ENCODE results near the gene SRGN. TPM values are rescaled to one million over a fixed set of nuclear protein-coding genes. Genes with fewer than 3 reads are reported as not detected.

The SRGN gene
- total and polyA plus RNA-seq, 4 experiments from 2014 or later, result 122 to 298 (median 150) TPM

DNA sequence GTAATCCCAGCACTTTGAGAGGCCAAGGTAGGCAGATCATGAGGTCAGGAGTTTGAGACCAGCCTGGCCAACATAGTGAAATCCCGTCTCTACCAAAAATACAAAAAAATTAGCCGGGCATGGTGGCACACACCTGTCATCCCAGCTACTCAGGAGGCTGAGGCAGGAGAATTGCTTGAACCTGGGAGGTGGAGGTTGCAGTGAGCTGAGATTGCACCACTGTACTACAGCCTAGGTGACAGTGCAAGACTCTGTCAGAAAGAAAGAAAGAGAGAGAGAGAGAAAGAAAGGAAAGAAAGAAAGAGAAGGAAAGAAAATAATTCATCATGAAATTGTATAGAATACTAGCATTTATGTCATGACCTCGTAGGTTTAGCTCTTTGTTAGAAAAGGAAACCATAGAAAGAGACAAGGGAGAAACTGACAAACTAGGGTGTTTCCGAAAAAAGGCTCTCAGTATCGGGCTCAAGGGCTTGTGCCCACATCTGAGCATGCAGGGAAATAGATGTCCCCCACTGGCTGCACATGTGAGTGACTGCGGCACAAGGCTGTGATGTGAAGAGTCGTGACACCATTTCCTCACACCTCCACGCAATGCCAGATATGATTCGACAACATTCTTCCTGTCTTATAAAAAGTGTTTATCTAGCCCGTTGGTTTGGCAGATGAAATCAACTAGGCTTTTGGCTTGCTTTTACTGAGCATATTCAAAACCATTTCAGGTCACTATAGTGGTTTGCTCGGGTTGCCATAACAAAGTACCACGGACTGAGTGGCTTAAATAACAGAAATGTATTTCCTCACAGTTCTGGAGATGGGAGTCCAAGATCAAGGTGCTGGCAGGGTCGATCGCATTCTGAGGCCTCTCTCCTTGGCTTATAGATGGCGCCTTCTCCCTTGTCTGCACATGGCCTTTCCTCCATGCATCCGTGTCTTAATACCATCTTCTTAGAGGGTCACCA, 2.0 kb downstream of the SRGN start:
- Histone ChIP-seq H3K4me3 (ENCODE audit: low read length in 2 of 2) (peak overlapping the region; percentile 33 to 89), H3K27me3 (ENCODE audit: insufficient read depth, low read length) (no peaks in the 10 kb centered on the region), H3K9me3 (ENCODE audit: control insufficient read depth in 1 of 2, low read length in 2 of 2) (no peaks in the 10 kb centered on the region), H3K4me1 (ENCODE audit: insufficient read depth, low read length) (peaks cover 62% of the 10 kb centered on the region), H3K27ac (ENCODE audit: low read depth, low read length) (peak overlapping the region; percentile 100), H3K36me3 (ENCODE audit: insufficient read depth, low read length) (no peaks in the 10 kb centered on the region)
- peaks cover 44 to 84% (median 58%) of the 10 kb centered on the region in 4 donors for H3K4me1 Mint-ChIP-seq
- H3K9me3 Mint-ChIP-seq, result peaks cover 0 to 2% (median 0%) of the 10 kb centered on the region in 8 donors
- intact Hi-C loops (cut with micrococcal nuclease), result loop anchor here (1.0 to 5.0 kb wide), 4 partner anchors 29 to 758 kb away; partner anchors contain the start of genes CCAR1, HNRNPH3 and PBLD
- POLR2A ChIA-PET (ENCODE audit: partially characterized antibody), result interaction anchor here (0.6 to 6.5 kb wide), 15 partner anchors 10 to 164 kb away, joined by 3 to 110 read pairs (median 4); partner anchors contain the start of gene DDX21
- peaks cover 0 to 1% of the 10 kb centered on the region in 2 donors for H3K27me3 Mint-ChIP-seq
- peak overlapping the region; percentile 86 to 96 (median 92) for H3K4me3 Mint-ChIP-seq
- peaks cover 0 to 36% of the 10 kb centered on the region in 2 donors for H3K36me3 Mint-ChIP-seq
- H3K27ac Mint-ChIP-seq, result peak overlapping the region; percentile 94 to 99 (median 98)
- CTCF ChIA-PET (ENCODE audit: partially characterized antibody), result interaction anchor here (0.8 to 7.6 kb wide), 5 partner anchors 11 to 132 kb away, joined by 3 to 228 read pairs (median 4); partner anchors contain the start of gene DDX21
- peak; percentile 83 to 96 (median 91) for DNase-seq

DNA sequence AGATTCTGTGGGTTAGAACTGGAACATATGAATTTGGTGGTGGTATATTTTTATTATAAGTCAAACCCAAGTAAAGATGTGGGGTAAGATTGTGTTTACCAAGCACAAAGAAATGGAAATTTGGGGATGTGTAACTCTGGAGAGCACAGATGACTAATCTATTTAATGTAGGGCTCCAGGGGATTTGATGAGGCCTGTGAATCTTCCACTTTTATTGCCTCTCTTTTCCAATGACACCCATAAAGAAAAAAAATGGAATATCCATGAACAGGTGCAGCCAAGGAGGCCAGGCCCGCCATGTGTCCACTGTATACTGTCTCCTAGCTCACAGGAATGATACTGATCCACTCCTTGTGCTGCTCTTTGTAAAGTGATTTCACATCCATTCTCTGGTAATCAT, 2.8 kb downstream of the SRGN start:
- no peaks in the 10 kb centered on the region for H3K27me3 ChIP-seq (ENCODE audit: insufficient read depth, low read length)
- peak overlapping the region; percentile 94 to 99 (median 98) for H3K27ac Mint-ChIP-seq
- peaks cover 0 to 38% of the 10 kb centered on the region in 2 donors for H3K36me3 Mint-ChIP-seq
- intact Hi-C loops (cut with micrococcal nuclease), result loop anchor here (1.0 kb wide), 1 partner anchor 45 kb away; no protein-coding TSS in a partner anchor
- no peak for DNase-seq
- H3K9me3 Mint-ChIP-seq, result peaks cover 0 to 2% (median 0%) of the 10 kb centered on the region in 8 donors
- no peaks in the 10 kb centered on the region for H3K9me3 ChIP-seq (ENCODE audit: control insufficient read depth in 1 of 2, low read length in 2 of 2)
- H3K4me1 ChIP-seq (ENCODE audit: insufficient read depth, low read length), result peaks cover 62% of the 10 kb centered on the region
- H3K4me3 Mint-ChIP-seq, result peak overlapping the region; percentile 86 to 96 (median 92)
- CTCF ChIA-PET (ENCODE audit: partially characterized antibody), result interaction anchor here (0.8 to 7.6 kb wide), 6 partner anchors 28 to 133 kb away, joined by 3 to 228 read pairs (median 4); partner anchors contain the start of genes DDX21 and VPS26A
- H3K4me1 Mint-ChIP-seq, result peaks cover 44 to 83% (median 57%) of the 10 kb centered on the region in 4 donors
- peak overlapping the region; percentile 26 to 89 for H3K4me3 ChIP-seq (ENCODE audit: low read length in 2 of 2)
- peaks cover 0 to 1% of the 10 kb centered on the region in 2 donors for H3K27me3 Mint-ChIP-seq
- peak overlapping the region; percentile 100 for H3K27ac ChIP-seq (ENCODE audit: low read depth, low read length)
- H3K36me3 ChIP-seq (ENCODE audit: insufficient read depth, low read length), result no peaks in the 10 kb centered on the region
- POLR2A ChIA-PET (ENCODE audit: partially characterized antibody), result interaction anchor here (0.9 to 6.5 kb wide), 7 partner anchors 10 to 135 kb away, joined by 3 to 110 read pairs (median 10); partner anchors contain the start of gene DDX21

DNA sequence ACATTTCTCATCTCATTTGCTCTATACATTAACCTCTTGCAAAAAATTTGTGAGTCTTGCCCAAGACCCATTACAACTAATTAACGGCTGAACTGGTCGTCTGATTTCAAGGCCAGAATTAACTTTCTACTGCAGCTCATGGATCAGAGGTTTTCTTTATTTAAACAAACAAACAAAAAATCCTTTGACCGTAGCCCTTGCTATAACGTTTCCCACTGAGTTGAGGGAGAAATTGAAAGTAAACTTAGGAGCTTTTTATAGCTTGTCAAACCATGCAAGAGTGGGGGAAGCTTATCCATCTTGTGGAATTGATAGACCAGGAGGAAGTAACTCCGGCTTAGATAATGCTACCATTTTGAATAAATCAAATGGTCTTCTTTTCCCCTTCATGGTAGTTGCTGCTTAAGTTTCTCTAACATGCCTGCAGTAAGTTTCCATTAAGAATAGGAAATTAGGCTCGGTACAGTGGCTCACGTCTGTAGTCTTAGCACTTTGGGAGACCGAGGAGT, 3.3 kb downstream of the SRGN start:
- Mint-ChIP-seq H3K9me3 (peaks cover 0 to under 1% (median 0%) of the 10 kb centered on the region in 8 donors), H3K4me1 (peaks cover 39 to 78% (median 53%) of the 10 kb centered on the region in 4 donors), H3K27me3 (peaks cover 0 to 1% of the 10 kb centered on the region in 2 donors), H3K4me3 (peak overlapping the region; percentile 86 to 96 (median 92)), H3K27ac (peak overlapping the region; percentile 94 to 99 (median 98)), H3K36me3 (peaks cover 0 to 42% of the 10 kb centered on the region in 2 donors)
- peak overlapping the region; percentile 100 for H3K27ac ChIP-seq (ENCODE audit: low read depth, low read length)
- CTCF ChIA-PET (ENCODE audit: partially characterized antibody), result interaction anchor here (0.8 to 7.6 kb wide), 9 partner anchors 26 to 134 kb away, joined by 3 to 228 read pairs (median 11); partner anchors contain the start of genes DDX21 and VPS26A
- POLR2A ChIA-PET (ENCODE audit: partially characterized antibody), result interaction anchor here (0.9 to 6.5 kb wide), 7 partner anchors 29 to 135 kb away, joined by 3 to 110 read pairs (median 10); partner anchors contain the start of gene DDX21
- intact Hi-C loops (cut with micrococcal nuclease), result no loop called here
- H3K27me3 ChIP-seq (ENCODE audit: insufficient read depth, low read length), result no peaks in the 10 kb centered on the region
- no peaks in the 10 kb centered on the region for H3K36me3 ChIP-seq (ENCODE audit: insufficient read depth, low read length)
- H3K9me3 ChIP-seq (ENCODE audit: control insufficient read depth in 1 of 2, low read length in 2 of 2), result no peaks in the 10 kb centered on the region
- DNase-seq, result no peak
- H3K4me3 ChIP-seq (ENCODE audit: low read length in 2 of 2), result peak overlapping the region; percentile 26 to 89
- H3K4me1 ChIP-seq (ENCODE audit: insufficient read depth, low read length), result peaks cover 60% of the 10 kb centered on the region

DNA sequence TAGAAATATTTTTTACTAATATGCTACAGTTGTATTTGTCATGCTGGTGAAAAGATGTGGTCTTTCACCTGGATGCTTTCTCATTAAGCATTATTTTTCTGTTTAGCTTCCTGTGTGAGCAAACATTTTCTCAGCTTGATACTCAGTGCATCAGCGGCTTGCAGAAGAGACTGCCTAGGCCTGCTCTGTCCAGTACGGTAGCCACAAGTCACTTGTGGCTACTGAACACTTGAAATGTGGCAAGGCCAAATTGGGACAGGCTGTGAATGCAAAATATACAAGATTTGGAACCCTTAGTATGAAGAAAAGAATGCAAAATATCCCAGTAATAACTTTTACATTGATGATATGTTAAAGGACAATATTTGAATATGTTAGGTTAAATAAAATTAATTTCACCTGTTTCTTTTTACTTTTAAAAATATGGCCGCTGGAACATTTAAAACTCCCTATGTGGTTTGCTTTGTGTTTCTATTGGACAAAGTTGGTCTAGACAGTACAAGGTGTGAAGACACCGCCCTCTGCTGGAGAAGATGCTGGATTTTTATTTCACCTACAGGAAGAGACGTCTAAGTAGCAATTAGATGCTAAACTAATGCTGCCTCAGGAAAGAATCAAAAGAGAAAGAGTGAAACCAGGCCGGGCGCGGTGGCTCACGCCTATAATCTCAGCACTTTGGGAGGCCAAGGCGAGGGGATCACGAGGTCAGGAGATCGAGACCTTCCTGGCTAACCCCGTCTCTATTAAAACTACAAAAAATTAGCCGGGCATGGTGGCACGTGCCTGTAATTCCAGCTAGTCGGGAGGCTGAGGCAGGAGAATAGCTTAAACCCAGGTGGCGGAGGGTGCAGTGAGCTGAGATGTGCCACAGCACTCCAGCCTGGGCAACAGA, 5.3 kb downstream of the SRGN start:
- Mint-ChIP-seq H3K27me3 (peaks cover 0 to 1% of the 10 kb centered on the region in 2 donors), H3K27ac (peak overlapping the region; percentile 87 to 98 (median 93)), H3K4me3 (peak overlapping the region; percentile 18 to 76 (median 52)), H3K9me3 (no peaks in the 10 kb centered on the region), H3K4me1 (peaks cover 38 to 69% (median 51%) of the 10 kb centered on the region in 4 donors), H3K36me3 (peaks cover 6 to 48% of the 10 kb centered on the region in 2 donors)
- Histone ChIP-seq H3K4me1 (ENCODE audit: insufficient read depth, low read length) (peaks cover 56% of the 10 kb centered on the region), H3K9me3 (ENCODE audit: control insufficient read depth in 1 of 2, low read length in 2 of 2) (no peaks in the 10 kb centered on the region), H3K4me3 (ENCODE audit: low read length in 2 of 2) (no peak overlapping the region), H3K27ac (ENCODE audit: low read depth, low read length) (peak overlapping the region; percentile 64), H3K27me3 (ENCODE audit: insufficient read depth, low read length) (no peaks in the 10 kb centered on the region), H3K36me3 (ENCODE audit: insufficient read depth, low read length) (peaks cover 4% of the 10 kb centered on the region)
- intact Hi-C loops (cut with micrococcal nuclease), result loop anchor here (1.0 to 2.0 kb wide), 6 partner anchors 30 to 414 kb away; partner anchors contain the start of gene KIFBP
- DNase-seq, result peak; percentile 87 to 92 (median 88)
- POLR2A ChIA-PET (ENCODE audit: partially characterized antibody), result interaction anchor here (0.8 to 6.5 kb wide), 7 partner anchors 23 to 137 kb away, joined by 4 to 110 read pairs (median 4); partner anchors contain the start of gene DDX21
- CTCF ChIA-PET (ENCODE audit: partially characterized antibody), result interaction anchor here (0.6 to 7.6 kb wide), 48 partner anchors 11 to 584 kb away, joined by 3 to 228 read pairs (median 4); partner anchors contain the start of genes DDX21 and KIFBP

DNA sequence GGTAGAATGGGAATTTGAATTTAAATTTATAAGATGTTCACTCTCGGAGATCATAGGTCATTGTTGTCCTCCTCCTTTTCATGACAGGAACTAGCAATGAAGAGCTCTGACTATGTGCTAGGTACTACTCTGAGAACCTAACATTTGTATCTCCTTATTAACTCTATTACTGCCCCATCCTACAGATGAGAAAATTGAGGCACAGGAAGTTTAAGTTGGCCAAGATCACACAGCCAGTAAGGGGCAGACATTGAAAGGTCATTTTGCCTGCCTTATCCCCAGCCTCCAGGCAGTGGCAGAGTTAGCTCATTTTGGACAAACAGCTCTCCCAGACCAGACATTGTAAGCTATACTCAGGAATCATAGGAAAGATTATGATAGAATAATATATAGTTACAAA, 6.0 kb downstream of the SRGN start:
- intact Hi-C loops (cut with micrococcal nuclease), result loop anchor here (1.0 to 2.0 kb wide), 6 partner anchors 29 to 413 kb away; partner anchors contain the start of gene KIFBP
- peak overlapping the region in 1 of 8 donors; percentile 76 for H3K4me3 Mint-ChIP-seq
- Histone ChIP-seq H3K27me3 (ENCODE audit: insufficient read depth, low read length) (no peaks in the 10 kb centered on the region), H3K27ac (ENCODE audit: low read depth, low read length) (peak overlapping the region; percentile 64), H3K4me1 (ENCODE audit: insufficient read depth, low read length) (peaks cover 56% of the 10 kb centered on the region), H3K4me3 (ENCODE audit: low read length in 2 of 2) (no peak overlapping the region), H3K9me3 (ENCODE audit: control insufficient read depth in 1 of 2, low read length in 2 of 2) (no peaks in the 10 kb centered on the region), H3K36me3 (ENCODE audit: insufficient read depth, low read length) (peaks cover 11% of the 10 kb centered on the region)
- ChIA-PET CTCF (ENCODE audit: partially characterized antibody) (interaction anchor here (0.8 to 7.6 kb wide), 26 partner anchors 10 to 314 kb away, joined by 3 to 228 read pairs (median 5); partner anchors contain the start of genes DDX21 and KIFBP), POLR2A (ENCODE audit: partially characterized antibody) (interaction anchor here (0.8 to 5.7 kb wide), 4 partner anchors 22 to 102 kb away, joined by 3 to 56 read pairs (median 4); no protein-coding TSS in a partner anchor)
- H3K4me1 Mint-ChIP-seq, result peaks cover 36 to 68% (median 50%) of the 10 kb centered on the region in 4 donors
- H3K36me3 Mint-ChIP-seq, result peaks cover 8 to 44% of the 10 kb centered on the region in 2 donors
- peaks cover 0 to under 1% of the 10 kb centered on the region in 2 donors for H3K27me3 Mint-ChIP-seq
- H3K9me3 Mint-ChIP-seq, result no peaks in the 10 kb centered on the region
- DNase-seq, result no peak
- peak overlapping the region in 6 of 7 donors; percentile 60 to 98 (median 90) for H3K27ac Mint-ChIP-seq

All from CD4-positive, alpha-beta memory T cell (primary cell).